HFF-Myc (cell line): ENCODE data around the gene LRMDA.

Source experiments
- DNase-seq: peaks from one replicate; pipeline ENCODE4 v3.0.0-alpha.2; 2011; ENCODE audit warnings: low read depth; ENCODE audit errors: extremely low read depth
- H3K4me3 ChIP-seq: replicated peaks from 2 replicates; pipeline ENCODE4 v1.5.1; 2011; ENCODE audit warnings: low read depth, mild to moderate bottlenecking, control low read depth, low read length
- TF ChIP-seq, protein P1 (sequence below): IDR thresholded peaks from 2 replicates; pipeline ENCODE4 v1.5.1; 2012; ENCODE audit warnings: mild to moderate bottlenecking, low read depth, low read length, control low read depth; ENCODE audit errors: missing control alignments

Gene LRMDA

DNA sequence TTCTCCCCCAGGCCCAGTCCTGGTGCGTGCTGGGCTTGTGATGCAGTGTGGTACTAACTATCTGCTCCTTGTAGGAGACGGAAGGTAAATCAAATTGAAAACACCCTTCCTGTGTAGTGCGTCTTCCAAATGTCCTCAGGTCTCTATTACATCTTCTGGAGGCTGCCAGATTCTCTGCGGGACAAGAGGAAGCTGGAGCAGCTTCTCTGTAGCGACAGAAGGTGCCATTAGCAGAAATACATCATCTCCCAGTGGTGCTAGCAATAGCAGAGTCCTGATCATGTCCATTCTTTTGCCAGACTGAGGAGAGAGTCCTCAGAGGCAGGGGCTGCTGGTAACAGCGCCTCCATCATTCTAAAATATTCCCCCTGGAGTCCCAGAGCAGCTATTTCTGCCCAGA is 675.2 kb downstream of the LRMDA start:
- TF ChIP-seq, protein P1, sequence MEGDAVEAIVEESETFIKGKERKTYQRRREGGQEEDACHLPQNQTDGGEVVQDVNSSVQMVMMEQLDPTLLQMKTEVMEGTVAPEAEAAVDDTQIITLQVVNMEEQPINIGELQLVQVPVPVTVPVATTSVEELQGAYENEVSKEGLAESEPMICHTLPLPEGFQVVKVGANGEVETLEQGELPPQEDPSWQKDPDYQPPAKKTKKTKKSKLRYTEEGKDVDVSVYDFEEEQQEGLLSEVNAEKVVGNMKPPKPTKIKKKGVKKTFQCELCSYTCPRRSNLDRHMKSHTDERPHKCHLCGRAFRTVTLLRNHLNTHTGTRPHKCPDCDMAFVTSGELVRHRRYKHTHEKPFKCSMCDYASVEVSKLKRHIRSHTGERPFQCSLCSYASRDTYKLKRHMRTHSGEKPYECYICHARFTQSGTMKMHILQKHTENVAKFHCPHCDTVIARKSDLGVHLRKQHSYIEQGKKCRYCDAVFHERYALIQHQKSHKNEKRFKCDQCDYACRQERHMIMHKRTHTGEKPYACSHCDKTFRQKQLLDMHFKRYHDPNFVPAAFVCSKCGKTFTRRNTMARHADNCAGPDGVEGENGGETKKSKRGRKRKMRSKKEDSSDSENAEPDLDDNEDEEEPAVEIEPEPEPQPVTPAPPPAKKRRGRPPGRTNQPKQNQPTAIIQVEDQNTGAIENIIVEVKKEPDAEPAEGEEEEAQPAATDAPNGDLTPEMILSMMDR: no peak

DNA sequence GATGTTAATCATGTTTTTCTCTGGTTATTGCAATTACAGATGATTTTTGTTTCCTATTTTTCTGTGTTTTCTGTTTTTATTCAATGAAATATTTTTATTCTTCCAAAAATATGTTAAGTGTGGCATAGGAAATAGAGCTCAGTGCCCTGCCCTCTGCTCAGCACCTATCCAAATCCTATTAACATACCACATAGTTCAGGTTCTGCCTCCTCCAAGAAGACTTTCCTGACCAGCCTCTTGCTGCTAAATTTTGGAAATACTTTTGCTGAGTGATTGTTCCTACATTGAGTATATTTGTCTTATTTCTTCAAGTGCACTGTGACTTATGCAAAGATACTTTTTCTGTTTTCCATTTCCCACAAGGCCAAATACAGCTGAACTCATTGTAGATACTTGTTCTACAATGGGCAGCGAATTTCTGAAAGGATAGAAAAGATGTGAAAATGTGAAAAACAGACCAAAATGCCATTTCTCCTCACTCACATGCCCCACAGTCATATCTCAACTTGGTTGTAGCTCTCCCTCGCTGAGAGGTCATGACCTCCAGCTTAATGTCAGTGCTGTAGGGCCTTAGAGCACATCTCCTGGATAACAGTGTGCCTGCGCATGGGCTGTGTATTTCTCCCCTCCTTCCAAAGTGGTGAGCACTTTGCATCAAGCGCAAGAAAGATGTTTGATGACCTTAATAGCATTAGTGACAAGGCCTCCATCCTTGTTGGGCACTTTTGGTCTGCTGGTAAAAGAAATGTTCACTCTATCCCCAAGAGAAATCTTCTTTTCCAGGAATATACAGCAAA is 677.3 kb downstream of the LRMDA start:
- DNase-seq: no peak
- no peak overlapping the region for H3K4me3 ChIP-seq
- TF ChIP-seq, protein P1: no peak

More for the DNA sequence above, 675.2 kb downstream of the LRMDA start:
- DNase-seq: no peak
- no peak overlapping the region for H3K4me3 ChIP-seq

DNA sequence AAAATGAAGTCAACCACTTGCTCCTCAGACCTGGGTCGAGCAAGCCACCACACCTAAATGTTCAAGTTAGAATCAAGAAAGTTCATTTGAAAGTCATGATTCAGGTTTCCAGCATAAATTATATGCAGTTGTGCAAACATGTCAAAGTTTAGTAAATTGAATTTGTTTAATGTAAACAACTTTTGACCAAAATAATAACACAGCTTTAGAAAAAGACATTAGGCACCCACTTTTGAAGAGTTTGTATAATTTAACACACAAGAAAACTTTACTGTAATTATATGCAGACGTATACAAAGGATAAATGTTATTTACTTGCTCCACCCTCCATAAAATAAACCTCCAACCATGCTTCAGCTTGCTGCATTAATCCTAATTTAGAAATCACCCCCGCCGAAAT is 680.0 kb downstream of the LRMDA start:
- no peak overlapping the region for H3K4me3 ChIP-seq
- TF ChIP-seq, protein P1: no peak

DNA sequence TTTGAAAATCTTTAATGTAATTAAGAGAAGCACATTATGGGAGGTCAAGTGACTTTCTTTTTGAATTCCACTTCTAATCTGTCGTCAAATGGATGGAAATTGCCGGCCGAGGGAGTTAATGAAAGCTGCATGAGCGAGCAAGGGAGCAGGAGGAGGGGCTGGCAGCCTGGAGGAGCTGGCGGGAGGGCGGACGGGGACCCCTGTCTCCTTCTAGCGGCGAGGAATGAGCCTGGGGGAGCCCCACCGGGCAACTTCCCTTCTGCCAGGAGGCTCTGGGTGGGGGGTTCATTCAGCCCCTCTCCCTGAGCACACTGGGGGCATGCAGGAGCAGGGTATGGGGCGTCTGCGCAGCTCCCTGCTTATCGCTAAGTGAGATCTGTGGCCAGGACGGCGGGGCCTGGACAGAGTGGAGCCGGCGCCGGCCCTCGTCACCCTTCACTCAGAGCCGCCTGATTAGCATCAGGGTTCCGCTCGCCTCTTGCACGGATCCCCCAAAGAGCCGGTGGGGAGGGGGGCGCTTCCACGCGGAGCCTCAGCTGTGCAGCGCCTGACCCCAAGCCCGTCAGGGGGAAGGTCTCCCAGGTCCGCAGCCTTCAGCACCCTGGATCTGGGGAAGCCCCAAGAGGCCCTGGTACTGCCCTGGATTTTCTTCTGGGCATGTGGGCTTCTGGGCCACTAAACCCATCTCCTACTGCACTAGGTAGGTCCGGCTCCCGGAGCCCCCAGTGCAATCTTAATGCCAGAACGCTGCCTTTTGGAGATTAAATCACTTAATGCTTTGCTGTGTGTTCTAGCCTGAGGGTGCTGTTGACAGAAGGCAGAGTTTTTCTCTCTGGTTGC is 680.8 kb downstream of the LRMDA start:
- DNase-seq: no peak
- TF ChIP-seq, protein P1: no peak
- no peak overlapping the region for H3K4me3 ChIP-seq

More for the DNA sequence above, 680.0 kb downstream of the LRMDA start:
- DNase-seq: no peak

DNA sequence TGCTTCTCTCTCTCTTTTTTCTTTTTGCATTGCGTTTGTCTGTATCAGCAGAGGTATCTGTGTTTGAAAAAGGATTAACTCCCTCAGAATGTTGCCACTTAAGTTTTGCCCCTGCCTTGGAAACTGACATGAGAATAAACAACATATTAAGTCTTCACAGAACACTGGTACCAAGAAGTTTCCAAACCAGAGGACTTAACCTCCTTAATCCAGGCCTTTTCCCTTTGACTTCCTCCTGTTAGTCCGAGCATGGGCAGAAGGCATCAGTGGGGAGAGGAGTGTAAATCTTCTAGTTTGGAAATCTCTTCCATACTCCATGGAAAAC is 681.4 kb downstream of the LRMDA start:
- no peak for DNase-seq
- H3K4me3 ChIP-seq: no peak overlapping the region
- TF ChIP-seq, protein P1: no peak

DNA sequence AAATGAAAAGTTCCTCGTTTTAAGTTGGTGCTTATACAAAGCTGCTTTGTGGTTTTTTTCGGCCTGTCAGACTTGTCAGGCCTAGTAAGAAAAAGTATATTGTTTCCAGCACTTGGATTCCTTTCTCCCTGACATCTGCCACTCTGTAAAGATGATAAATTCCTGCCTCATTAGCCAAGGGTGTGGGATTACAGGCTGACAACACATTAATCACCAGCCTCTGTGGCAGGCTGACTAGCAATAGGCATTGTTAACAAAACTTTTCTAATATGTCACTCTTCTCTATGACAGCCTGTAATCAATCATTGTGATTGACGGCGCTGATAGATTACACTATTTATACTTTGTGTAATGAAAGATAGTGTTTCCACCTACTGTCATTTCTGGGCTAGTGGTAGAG is 682.5 kb downstream of the LRMDA start:
- no peak for DNase-seq
- TF ChIP-seq, protein P1: no peak
- H3K4me3 ChIP-seq: no peak overlapping the region
